GM13977 (cell line): ENCODE results near the gene ZNF107.

Experiments used
- DNase-seq: peaks from one replicate; pipeline ENCODE4 v3.0.0; 2012; ENCODE audit warnings: low spot score
- in situ Hi-C: fragments of 300-500 bp; cut with MboI; formaldehyde crosslinking; loops from one replicate; pipeline ENCODE4 v1.12.0; 2022; ENCODE audit warnings: low sequenced_read_pairs, low pct_unique_long_range_greater_than_20kb, mixed read lengths, inconsistent platforms; ENCODE audit not compliant: unreplicated experiment
- TF ChIP-seq, protein P1 (sequence below): IDR thresholded peaks from 2 replicates; pipeline ENCODE4 v1.5.1; 2012; ENCODE audit warnings: mild to moderate bottlenecking, control low read depth; ENCODE audit not compliant: insufficient read depth; ENCODE audit errors: extremely low read depth, missing control alignments

ZNF107 gene

DNA sequence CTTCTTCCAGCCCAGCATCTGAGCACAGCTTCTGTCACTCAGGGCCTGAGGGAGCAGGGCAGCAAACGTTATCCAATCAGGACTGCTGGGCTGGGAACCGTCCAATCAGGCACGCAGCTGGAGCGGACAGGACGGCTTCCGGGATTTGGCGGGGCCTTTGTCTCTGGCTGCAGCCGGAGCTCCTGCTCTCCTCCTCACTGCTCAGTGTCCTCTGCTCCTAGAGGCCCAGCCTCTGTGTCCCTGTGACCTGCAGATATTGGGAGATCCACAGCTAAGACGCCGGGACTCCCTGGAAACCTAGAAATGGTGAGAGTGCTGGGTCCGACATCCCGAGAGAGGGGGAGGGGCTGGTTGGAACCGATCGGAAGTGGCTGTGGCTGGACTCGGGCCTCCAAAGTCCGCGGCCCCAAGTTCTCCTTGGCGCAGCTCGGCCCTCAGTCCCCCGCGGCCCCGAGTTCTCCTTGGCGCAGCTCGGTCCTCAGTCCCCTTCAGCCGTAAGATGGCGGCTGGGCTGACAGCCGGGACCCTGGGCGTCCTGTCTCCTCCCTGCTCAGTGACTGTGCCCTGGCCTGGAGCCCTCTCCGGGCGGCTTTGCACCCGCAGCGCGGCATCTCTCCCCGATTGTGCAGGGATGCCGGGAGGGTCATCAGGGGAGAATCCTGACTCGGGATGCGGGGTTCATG is at the start of gene ZNF107:
TSS of gene ZNF107 (plus strand) at position 154 of the 683 bp plus-strand sequence. CDS start at position 304, 150 bp downstream.
- TF ChIP-seq, protein P1, sequence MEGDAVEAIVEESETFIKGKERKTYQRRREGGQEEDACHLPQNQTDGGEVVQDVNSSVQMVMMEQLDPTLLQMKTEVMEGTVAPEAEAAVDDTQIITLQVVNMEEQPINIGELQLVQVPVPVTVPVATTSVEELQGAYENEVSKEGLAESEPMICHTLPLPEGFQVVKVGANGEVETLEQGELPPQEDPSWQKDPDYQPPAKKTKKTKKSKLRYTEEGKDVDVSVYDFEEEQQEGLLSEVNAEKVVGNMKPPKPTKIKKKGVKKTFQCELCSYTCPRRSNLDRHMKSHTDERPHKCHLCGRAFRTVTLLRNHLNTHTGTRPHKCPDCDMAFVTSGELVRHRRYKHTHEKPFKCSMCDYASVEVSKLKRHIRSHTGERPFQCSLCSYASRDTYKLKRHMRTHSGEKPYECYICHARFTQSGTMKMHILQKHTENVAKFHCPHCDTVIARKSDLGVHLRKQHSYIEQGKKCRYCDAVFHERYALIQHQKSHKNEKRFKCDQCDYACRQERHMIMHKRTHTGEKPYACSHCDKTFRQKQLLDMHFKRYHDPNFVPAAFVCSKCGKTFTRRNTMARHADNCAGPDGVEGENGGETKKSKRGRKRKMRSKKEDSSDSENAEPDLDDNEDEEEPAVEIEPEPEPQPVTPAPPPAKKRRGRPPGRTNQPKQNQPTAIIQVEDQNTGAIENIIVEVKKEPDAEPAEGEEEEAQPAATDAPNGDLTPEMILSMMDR = no peak
- in situ Hi-C loops = no loop called here
- DNase-seq = peak; percentile 87

DNA sequence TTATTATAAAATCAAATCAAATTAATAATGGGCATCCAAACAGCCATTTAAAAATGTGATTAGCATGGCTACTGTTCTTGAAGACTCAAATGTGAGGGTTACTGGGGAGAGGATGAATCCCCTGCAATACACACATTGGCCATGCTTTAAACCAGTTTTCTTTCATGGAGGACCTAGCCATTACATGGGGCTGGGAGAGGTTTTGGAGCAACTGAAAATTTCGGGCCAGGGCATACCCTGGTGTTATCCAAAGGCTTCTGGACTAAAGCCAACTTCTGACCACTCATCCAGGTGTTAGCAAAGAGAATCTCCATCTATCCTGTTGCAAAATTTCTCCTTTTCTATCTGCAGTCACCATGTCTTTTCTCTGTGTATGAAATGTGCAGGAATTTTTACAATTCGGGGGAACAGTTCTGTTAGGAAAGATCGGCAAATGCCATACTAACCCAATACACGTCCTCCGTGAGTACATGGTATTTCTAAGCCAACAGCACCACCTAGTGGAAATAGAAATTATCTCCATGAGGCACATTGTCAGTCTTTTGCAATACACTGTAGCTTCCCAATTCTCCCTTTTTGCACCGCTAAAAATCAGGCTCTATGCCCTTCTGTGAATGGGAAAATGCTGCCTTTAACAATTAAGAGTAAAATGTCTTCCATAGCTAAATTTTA is 47.0 kb upstream of the ZNF107 start:
- TF ChIP-seq, protein P1 = peak; percentile 60
- DNase-seq = no peak
- in situ Hi-C loops = no loop called here

DNA sequence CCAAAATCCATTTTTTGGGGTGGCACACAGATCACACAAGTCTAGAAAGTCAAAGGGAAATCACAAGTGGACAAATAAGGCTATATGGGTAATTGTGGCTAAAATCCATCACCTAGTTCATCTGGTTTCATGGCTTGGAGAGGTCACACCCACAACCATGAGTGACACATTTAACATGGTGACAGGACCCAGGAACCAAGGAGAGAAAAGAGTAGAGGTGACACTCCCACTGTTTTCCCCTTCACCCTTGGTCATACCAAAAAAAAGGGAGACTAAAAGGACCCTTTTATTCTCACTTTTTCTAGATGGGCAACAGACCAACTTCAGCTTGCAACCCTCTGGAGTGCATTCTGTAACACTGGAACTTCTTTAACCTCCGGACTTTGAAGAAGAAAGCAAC is 46.2 kb upstream of the ZNF107 start:
- TF ChIP-seq, protein P1 = no peak
- DNase-seq = no peak
- in situ Hi-C loops = no loop called here

DNA sequence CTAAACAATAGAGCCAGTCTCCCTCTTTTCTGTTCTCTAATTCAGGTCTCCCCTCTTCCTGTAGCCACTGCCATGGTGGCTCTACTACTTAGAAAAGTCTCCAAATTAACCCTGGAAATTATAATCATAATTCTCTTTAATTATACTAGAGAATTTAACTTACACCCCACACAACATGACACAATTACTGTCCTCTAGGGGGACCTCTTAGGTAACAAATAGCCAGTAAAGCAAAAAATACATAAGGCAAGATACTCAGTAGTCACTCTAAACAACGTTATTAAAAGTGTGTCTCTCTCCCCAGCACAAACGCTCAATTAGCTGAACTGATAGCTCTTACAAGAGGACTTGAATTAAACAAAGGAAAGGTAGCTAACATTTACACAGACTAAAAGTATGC is 44.3 kb upstream of the ZNF107 start:
- no peak for DNase-seq
- TF ChIP-seq, protein P1 = no peak
- in situ Hi-C loops = no loop called here

DNA sequence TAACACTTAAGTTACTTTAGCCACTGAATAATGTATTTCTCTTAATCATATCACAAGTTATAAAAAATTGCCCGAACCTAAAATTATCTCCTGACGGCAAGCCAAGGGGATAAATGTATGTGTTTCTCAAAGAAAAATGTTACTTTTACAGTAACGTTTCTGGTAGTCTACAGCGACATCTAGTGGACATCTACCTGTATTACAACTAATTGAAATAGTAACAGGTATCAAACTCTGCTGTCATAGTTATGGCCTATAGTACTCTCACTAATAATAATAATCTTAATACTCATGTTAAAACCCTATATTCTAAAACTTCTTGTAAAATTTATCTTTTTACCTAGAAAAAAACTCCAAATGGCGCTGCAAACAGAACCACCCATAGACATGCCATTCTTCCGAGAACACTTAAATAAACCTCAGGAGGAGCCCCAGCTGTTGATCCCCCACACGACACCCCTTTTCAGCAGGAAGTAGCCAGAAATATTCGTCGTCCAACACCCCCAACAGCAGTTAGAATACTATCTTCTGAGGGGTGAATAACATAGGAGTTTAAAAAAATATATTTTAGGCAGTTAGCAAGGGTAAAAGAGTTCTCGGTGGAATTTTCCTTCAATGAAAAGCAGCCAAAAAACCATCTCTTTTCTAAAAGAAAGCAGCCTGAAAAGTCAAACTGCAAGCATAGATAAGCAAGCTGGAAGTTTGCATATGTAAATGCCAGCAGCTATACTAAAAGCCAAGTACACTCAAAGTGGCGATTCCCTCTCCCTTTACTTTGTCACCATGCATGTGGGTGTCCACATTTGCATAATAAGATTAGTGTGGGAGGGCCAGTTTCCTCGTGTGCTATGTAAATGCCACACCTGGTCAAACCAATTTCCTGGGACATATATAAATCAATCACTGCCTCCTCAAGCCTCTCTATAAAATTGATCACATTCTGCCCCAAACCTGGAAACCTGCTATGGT is 40.5 kb upstream of the ZNF107 start:
- DNase-seq = no peak
- in situ Hi-C loops = no loop called here
- TF ChIP-seq, protein P1 = peak; percentile 66

DNA sequence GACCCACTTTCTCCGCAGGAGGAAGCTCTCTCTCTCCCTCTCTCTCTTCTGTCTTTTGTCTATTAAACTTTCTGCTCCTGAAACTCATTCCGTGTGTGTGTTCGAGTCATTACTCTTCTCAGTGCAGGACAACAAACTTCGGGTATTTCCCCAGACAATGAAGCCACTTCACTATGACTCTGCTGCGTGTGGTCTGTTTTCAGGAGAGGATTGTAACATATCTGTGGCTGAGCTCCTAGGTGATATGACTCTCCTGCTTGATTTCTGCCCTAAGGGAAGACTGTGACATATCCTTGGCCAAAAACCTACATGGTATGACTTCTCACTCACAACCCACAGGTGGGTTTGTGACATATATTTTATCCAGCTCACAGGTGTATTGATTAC is 39.9 kb upstream of the ZNF107 start:
- TF ChIP-seq, protein P1 = no peak
- DNase-seq = no peak
- in situ Hi-C loops = no loop called here
